ENCODE results near the gene NR2C2. TPM values are rescaled to one million over a fixed set of nuclear protein-coding genes. Genes with fewer than 3 reads are reported as not detected.

The NR2C2 gene
- total and polyA plus RNA-seq, 2 of the 13 experiments (the other 11 are each of a cell fraction or from before 2014, with no cell fraction given): 7.8 to 11.8 TPM

DNA sequence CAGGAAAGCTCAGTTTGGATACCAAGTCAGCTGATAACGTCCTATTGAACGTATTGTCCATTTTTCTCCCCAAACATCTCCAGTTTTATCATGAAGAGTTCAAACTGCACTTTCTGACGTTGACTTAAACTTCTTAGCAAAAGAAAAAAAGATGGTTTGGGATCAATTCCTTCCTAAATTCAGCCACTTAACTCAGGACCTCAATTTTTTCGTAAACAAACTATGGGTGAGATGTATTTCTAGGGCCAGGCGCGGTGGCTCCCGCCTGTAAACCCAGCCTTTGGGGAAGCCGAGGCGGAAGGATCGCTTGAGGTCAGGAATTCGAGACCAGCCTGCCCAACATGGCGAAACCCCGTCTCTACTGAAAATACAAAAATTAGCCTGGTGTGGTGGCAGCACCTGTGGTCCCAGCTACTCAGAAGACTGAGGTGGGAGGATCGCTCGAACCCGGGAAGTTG, 118.2 kb downstream of the NR2C2 start:
- peak overlapping the region; percentile 97 for H3K9ac ChIP-seq (ENCODE audit: insufficient read depth, low read depth, low read length)
- TF ChIP-seq MED1 (CRISPR knock-in tag; IDR thresholded peaks at IDR 0.05): no peak
- TF ChIP-seq ZNF562 (CRISPR knock-in tag; IDR thresholded peaks at IDR 0.05; ENCODE audit: borderline replicate concordance): no peak
- TF ChIP-seq, protein P1, sequence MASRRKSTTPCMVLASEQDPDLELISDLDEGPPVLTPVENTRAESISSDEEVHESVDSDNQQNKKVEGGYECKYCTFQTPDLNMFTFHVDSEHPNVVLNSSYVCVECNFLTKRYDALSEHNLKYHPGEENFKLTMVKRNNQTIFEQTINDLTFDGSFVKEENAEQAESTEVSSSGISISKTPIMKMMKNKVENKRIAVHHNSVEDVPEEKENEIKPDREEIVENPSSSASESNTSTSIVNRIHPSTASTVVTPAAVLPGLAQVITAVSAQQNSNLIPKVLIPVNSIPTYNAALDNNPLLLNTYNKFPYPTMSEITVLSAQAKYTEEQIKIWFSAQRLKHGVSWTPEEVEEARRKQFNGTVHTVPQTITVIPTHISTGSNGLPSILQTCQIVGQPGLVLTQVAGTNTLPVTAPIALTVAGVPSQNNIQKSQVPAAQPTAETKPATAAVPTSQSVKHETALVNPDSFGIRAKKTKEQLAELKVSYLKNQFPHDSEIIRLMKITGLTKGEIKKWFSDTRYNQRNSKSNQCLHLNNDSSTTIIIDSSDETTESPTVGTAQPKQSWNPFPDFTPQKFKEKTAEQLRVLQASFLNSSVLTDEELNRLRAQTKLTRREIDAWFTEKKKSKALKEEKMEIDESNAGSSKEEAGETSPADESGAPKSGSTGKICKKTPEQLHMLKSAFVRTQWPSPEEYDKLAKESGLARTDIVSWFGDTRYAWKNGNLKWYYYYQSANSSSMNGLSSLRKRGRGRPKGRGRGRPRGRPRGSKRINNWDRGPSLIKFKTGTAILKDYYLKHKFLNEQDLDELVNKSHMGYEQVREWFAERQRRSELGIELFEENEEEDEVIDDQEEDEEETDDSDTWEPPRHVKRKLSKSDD (CRISPR knock-in tag; IDR thresholded peaks at IDR 0.05; ENCODE audit: low read depth): no peak
- TF ChIP-seq SP2 (CRISPR knock-in tag; IDR thresholded peaks at IDR 0.05): 0 out of 2 replicates have a peak, but pooled peaks have one; percentile 33
- 0 out of 2 replicates have a peak, but pooled peaks have one; percentile 3 for TF ChIP-seq ZNF607 (CRISPR knock-in tag; IDR thresholded peaks at IDR 0.05; ENCODE audit: borderline replicate concordance)
- TF ChIP-seq IRF2 (CRISPR knock-in tag; IDR thresholded peaks at IDR 0.05): no peak
- peak; percentile 47; the same call in 1 of the 2 replicates for TF ChIP-seq ZFP36L1 (CRISPR knock-in tag; IDR thresholded peaks at IDR 0.05)
- TF ChIP-seq CCDC6 (CRISPR knock-in tag; IDR thresholded peaks at IDR 0.05): 0 out of 2 replicates have a peak, but pooled peaks have one; percentile 4
- TF ChIP-seq, protein P2, sequence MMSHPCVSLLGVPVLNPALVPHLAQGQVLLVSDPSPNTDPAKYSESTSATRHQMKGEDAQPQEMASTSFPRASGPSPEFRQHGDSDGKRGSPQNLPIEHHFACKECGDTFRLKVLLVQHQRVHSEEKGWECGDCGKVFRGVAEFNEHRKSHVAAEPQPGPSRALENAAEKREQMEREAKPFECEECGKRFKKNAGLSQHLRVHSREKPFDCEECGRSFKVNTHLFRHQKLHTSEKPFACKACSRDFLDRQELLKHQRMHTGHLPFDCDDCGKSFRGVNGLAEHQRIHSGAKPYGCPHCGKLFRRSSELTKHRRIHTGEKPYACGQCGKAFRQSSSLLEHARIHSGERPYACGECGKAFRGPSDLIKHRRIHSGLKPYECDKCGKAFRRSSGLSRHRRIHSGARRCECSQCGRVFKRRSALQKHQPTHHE (CRISPR knock-in tag; IDR thresholded peaks at IDR 0.05; ENCODE audit: borderline replicate concordance): no peak
- TF ChIP-seq SALL2 (CRISPR knock-in tag; IDR thresholded peaks at IDR 0.05): peak; percentile 11; the same call in 1 of the 2 replicates
- TF ChIP-seq WIZ (CRISPR knock-in tag; IDR thresholded peaks at IDR 0.05): no peak
- TF ChIP-seq, protein P3, sequence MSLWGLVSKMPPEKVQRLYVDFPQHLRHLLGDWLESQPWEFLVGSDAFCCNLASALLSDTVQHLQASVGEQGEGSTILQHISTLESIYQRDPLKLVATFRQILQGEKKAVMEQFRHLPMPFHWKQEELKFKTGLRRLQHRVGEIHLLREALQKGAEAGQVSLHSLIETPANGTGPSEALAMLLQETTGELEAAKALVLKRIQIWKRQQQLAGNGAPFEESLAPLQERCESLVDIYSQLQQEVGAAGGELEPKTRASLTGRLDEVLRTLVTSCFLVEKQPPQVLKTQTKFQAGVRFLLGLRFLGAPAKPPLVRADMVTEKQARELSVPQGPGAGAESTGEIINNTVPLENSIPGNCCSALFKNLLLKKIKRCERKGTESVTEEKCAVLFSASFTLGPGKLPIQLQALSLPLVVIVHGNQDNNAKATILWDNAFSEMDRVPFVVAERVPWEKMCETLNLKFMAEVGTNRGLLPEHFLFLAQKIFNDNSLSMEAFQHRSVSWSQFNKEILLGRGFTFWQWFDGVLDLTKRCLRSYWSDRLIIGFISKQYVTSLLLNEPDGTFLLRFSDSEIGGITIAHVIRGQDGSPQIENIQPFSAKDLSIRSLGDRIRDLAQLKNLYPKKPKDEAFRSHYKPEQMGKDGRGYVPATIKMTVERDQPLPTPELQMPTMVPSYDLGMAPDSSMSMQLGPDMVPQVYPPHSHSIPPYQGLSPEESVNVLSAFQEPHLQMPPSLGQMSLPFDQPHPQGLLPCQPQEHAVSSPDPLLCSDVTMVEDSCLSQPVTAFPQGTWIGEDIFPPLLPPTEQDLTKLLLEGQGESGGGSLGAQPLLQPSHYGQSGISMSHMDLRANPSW (CRISPR knock-in tag; IDR thresholded peaks at IDR 0.05; ENCODE audit: borderline replicate concordance): 0 out of 2 replicates have a peak, but pooled peaks have one; percentile 19
- TF ChIP-seq, protein P4, sequence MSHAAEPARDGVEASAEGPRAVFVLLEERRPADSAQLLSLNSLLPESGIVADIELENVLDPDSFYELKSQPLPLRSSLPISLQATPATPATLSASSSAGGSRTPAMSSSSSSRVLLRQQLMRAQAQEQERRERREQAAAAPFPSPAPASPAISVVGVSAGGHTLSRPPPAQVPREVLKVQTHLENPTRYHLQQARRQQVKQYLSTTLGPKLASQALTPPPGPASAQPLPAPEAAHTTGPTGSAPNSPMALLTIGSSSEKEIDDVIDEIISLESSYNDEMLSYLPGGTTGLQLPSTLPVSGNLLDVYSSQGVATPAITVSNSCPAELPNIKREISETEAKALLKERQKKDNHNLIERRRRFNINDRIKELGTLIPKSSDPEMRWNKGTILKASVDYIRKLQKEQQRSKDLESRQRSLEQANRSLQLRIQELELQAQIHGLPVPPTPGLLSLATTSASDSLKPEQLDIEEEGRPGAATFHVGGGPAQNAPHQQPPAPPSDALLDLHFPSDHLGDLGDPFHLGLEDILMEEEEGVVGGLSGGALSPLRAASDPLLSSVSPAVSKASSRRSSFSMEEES (CRISPR knock-in tag; IDR thresholded peaks at IDR 0.05): no peak
- 0 out of 2 replicates have a peak, but pooled peaks have one; percentile 13 for TF ChIP-seq ZNF816 (CRISPR knock-in tag; IDR thresholded peaks at IDR 0.05; ENCODE audit: borderline replicate concordance)
- TF ChIP-seq BORCS8-MEF2B (CRISPR knock-in tag; IDR thresholded peaks at IDR 0.05): no peak
- H3K4me1 ChIP-seq (ENCODE audit: insufficient read depth, low read length): peaks cover 25% of the 10 kb centered on the region
- H3K27ac ChIP-seq (ENCODE audit: extremely low read length, insufficient read depth, low read length): peak overlapping the region; percentile 77
- H3K27me3 ChIP-seq (ENCODE audit: control insufficient read depth in 1 of 2, insufficient read depth in 2 of 2, low read length in 2 of 2): no peaks in the 10 kb centered on the region; a peak in 1 of 5 replicates
- intact Hi-C loops (cut with micrococcal nuclease; ENCODE audit: unreplicated experiment) (no loop called here), in situ Hi-C loops (cut with HindIII; ENCODE audit: extremely low pct_ligation_motif_present, low pct_unique_long_range_greater_than_20kb) (no loop called here)
- peak overlapping the region; percentile 90 for H2AFZ ChIP-seq (ENCODE audit: low read length)
- peak overlapping the region; percentile 84 to 88 (median 87) for H3K4me3 ChIP-seq (replicated peaks in 1 of 3; ENCODE audit: insufficient read depth in 1 of 3, low read depth in 2 of 3, low read length in 3 of 3)
- no peak for FAIRE-seq
- H3K9me3 ChIP-seq (ENCODE audit: low read length): no peaks in the 10 kb centered on the region
- WGBS (ENCODE audit: low lambda C conversion rate): 73% methylated on average over 16 of the region's 16 CpGs
- no TSS peak for BruUV-seq (replicated peaks)
- H4K20me1 ChIP-seq (ENCODE audit: insufficient read depth, low read length): peaks cover 18% of the 10 kb centered on the region
- peaks cover 22% of the 10 kb centered on the region for H3K79me2 ChIP-seq (ENCODE audit: insufficient read depth, low read length)
- ATAC-seq: no peak
- POLR2A ChIA-PET: interaction anchor here (0.6 to 2.3 kb wide), 10 partner anchors 9 to 158 kb away, joined by 3 to 14 read pairs (median 4); partner anchors contain the start of gene RBSN
- H3K4me2 ChIP-seq (ENCODE audit: low read depth, low read length): peak overlapping the region; percentile 87
- no peak for DNase-seq (ENCODE audit: low spot score)
- CTCF ChIA-PET (ENCODE audit: low intra/inter-chr PET ratio, low total read pairs): no interaction called here
- no peaks in the 10 kb centered on the region for H3K36me3 ChIP-seq (replicated peaks in 1 of 2; ENCODE audit: control insufficient read depth in 1 of 2, insufficient read depth in 2 of 2, low read length in 2 of 2)
